Measurements from ENCODE around the gene KRCC1. TPM values are rescaled to one million over a fixed set of nuclear protein-coding genes. Genes with fewer than 3 reads are reported as not detected.

Gene KRCC1
- total and polyA plus RNA-seq, 2 experiments from 2014 or later: 10.3 to 12.5 TPM

DNA sequence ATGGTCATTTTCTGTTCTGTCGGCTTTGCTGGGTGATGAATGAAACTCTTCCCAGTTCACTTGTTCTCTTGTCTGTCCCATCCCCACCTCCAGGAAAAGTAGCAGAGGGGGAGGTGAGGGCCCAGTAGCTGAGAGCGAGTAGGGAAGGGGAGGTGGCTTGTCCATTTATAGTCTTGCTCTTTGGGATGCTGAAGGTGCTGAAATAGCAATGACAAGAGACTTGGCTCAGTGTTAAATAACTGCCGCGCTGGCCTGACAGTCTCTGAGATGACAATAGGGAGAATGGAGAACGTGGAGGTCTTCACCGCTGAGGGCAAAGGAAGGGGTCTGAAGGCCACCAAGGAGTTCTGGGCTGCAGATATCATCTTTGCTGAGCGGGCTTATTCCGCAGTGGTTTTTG lies 12.0 kb upstream of the KRCC1 start, which contains the start of gene SMYD1:
Gene SMYD1 (plus strand): TSS at position 228 of the 400 bp plus-strand sequence. CDS start 40 bp downstream, at position 268.
- Histone ChIP-seq H3F3A (replicated peaks; ENCODE audit: low read depth) (no peaks in the 10 kb centered on the region), H3K4me3 (no peak within 1 kb of the TSS), H3K36me3 (ENCODE audit: insufficient read depth) (no peaks in the 10 kb centered on the region), H3K4me1 (ENCODE audit: insufficient read depth) (peaks cover 17% of the 10 kb centered on the region), H3K9me2 (ENCODE audit: insufficient read depth) (no peaks in the 10 kb centered on the region), H4K20me1 (replicated peaks; ENCODE audit: insufficient read depth) (no peaks in the 10 kb centered on the region), H3K27ac (ENCODE audit: low read depth) (no peak within 1 kb of the TSS), H3K79me2 (replicated peaks; ENCODE audit: insufficient read depth) (no peaks in the 10 kb centered on the region), H2AFZ (peak within 1 kb of the TSS; percentile 94), H3K27me3 (ENCODE audit: insufficient read depth) (no peaks in the 10 kb centered on the region), H3K4me2 (no peak within 1 kb of the TSS)
- TF ChIP-seq EZH2phosphoT487 (IDR thresholded peaks at IDR 0.05; ENCODE audit: unreplicated experiment) (no peak), EZH2 (IDR thresholded peaks at IDR 0.05; ENCODE audit: low read depth, unreplicated experiment) (no peak), CTCF (conservative IDR thresholded peaks at IDR 0.05; ENCODE audit: low read depth in 2 of 2) (no peak), STAT1 (IDR thresholded peaks at IDR 0.05; ENCODE audit: unreplicated experiment) (no peak), JUNB (IDR thresholded peaks at IDR 0.05; ENCODE audit: unreplicated experiment) (no peak), POLR2AphosphoS5 (IDR thresholded peaks at IDR 0.05; ENCODE audit: low read depth) (no peak), ETS1 (IDR thresholded peaks at IDR 0.05) (no peak), ZNF462 (CRISPR knock-in tag; IDR thresholded peaks at IDR 0.05) (no peak), NANOG (IDR thresholded peaks at IDR 0.05; ENCODE audit: borderline replicate concordance) (no peak), CREB1 (CRISPR knock-in tag; IDR thresholded peaks at IDR 0.05; ENCODE audit: low read depth) (no peak), ZNF114 (CRISPR knock-in tag; IDR thresholded peaks at IDR 0.05) (no peak), ZNF331 (CRISPR knock-in tag; IDR thresholded peaks at IDR 0.05; ENCODE audit: low read depth) (no peak)
- TF ChIP-seq, protein P1, sequence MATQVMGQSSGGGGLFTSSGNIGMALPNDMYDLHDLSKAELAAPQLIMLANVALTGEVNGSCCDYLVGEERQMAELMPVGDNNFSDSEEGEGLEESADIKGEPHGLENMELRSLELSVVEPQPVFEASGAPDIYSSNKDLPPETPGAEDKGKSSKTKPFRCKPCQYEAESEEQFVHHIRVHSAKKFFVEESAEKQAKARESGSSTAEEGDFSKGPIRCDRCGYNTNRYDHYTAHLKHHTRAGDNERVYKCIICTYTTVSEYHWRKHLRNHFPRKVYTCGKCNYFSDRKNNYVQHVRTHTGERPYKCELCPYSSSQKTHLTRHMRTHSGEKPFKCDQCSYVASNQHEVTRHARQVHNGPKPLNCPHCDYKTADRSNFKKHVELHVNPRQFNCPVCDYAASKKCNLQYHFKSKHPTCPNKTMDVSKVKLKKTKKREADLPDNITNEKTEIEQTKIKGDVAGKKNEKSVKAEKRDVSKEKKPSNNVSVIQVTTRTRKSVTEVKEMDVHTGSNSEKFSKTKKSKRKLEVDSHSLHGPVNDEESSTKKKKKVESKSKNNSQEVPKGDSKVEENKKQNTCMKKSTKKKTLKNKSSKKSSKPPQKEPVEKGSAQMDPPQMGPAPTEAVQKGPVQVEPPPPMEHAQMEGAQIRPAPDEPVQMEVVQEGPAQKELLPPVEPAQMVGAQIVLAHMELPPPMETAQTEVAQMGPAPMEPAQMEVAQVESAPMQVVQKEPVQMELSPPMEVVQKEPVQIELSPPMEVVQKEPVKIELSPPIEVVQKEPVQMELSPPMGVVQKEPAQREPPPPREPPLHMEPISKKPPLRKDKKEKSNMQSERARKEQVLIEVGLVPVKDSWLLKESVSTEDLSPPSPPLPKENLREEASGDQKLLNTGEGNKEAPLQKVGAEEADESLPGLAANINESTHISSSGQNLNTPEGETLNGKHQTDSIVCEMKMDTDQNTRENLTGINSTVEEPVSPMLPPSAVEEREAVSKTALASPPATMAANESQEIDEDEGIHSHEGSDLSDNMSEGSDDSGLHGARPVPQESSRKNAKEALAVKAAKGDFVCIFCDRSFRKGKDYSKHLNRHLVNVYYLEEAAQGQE (IDR thresholded peaks at IDR 0.05; ENCODE audit: unreplicated experiment): no peak
- no peak within 1 kb of the TSS for H3K27ac Mint-ChIP-seq
- no peak within 1 kb of the TSS for H3K4me3 Mint-ChIP-seq
- H3K27me3 Mint-ChIP-seq (ENCODE audit: insufficient read depth, low read depth, poor library complexity): peaks cover 2% of the 10 kb centered on the region
- no peak for DNase-seq (ENCODE audit: low spot score)
- H3K9me3 Mint-ChIP-seq: no peaks in the 10 kb centered on the region
- H3K4me1 Mint-ChIP-seq: peaks cover 26% of the 10 kb centered on the region
- ATAC-seq: no peak; the same call in 2 of the 3 replicates
- no peaks in the 10 kb centered on the region; the same call in 2 of the 3 replicates for H3K36me3 Mint-ChIP-seq (ENCODE audit: low read depth)

Data from GM23338 (cell line).